ENCODE measurements around the gene YIPF1.

Gene YIPF1

DNA sequence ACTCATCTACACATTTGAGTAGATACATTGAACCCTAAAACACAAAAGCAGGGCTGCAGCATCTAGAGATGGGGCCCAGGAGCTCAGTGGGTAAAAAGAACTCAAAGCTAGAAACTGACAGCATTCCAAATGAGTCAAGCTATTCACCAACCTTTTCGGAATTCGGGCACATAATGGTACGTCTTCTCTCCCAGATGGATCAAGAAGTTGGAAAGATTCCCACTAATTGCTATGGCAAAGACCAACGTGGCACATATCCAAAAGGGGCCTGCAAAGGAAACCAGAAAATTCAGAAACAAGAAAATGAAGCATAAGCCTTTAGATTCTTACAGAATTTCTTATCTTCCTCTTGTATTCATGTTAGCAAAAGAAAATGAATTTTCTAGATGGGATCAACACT is 18.4 kb downstream of the YIPF1 start:
- DNase-seq (ENCODE audit: extremely low read depth, low read depth): no peak
- TF ChIP-seq, protein P1, sequence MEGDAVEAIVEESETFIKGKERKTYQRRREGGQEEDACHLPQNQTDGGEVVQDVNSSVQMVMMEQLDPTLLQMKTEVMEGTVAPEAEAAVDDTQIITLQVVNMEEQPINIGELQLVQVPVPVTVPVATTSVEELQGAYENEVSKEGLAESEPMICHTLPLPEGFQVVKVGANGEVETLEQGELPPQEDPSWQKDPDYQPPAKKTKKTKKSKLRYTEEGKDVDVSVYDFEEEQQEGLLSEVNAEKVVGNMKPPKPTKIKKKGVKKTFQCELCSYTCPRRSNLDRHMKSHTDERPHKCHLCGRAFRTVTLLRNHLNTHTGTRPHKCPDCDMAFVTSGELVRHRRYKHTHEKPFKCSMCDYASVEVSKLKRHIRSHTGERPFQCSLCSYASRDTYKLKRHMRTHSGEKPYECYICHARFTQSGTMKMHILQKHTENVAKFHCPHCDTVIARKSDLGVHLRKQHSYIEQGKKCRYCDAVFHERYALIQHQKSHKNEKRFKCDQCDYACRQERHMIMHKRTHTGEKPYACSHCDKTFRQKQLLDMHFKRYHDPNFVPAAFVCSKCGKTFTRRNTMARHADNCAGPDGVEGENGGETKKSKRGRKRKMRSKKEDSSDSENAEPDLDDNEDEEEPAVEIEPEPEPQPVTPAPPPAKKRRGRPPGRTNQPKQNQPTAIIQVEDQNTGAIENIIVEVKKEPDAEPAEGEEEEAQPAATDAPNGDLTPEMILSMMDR (IDR thresholded peaks at IDR 0.05; ENCODE audit: low read depth, low read length, missing control alignments): no peak
- H3K4me3 ChIP-seq (replicated peaks; ENCODE audit: low read depth, low read length): no peak overlapping the region

DNA sequence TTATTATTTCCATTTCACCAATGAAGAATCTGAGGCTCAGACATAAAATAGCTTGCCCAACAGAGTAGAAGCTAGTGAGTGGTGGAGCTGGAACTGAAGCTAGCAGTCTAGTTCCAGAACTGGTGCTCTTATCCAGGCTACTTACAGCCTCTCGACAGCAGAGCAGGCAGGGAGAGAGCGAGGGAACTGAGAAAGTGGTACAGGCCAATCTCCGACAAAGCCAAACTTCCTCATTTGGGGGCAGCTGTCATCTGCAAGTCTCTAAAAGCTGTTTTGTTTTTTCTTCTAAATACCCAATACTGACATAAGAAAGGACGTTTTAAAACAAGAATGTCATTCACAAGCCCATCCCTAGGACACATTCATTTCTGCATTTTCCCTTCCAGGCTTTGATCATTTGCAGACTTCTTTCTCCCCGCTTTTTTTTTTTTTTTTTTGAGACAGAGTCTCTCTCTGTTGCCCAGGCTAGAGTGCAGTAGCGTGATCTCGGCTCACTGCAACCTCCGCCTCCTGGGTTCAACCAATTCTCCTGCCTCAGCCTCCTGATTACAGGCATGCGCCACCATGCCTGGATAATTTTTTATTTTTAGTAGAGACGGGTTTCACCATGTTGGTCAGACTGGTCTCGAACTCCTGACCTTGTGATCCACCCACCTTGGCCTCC is 20.0 kb downstream of the YIPF1 start:
- DNase-seq (ENCODE audit: extremely low read depth, low read depth): no peak
- H3K4me3 ChIP-seq (replicated peaks; ENCODE audit: low read depth, low read length): no peak overlapping the region
- TF ChIP-seq, protein P1 (IDR thresholded peaks at IDR 0.05; ENCODE audit: low read depth, low read length, missing control alignments): no peak

DNA sequence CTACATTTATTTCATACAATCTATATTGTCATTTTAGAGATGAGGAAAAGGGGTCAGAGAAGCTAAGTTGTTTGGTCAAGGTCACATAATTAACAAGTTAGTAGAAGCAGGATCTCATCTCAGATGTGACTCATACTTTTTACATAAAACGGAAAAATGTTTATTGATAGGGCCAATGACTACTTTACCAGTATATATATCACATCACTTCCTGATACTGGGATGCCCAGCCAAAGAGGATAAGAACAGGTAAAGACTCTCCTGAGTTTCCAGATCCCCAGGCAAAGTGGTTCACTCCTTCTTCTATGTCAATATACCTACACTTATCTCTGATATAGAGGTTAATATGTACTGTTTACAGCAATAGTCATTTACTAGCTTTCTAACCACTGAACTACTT is 21.0 kb downstream of the YIPF1 start:
- no peak for DNase-seq (ENCODE audit: extremely low read depth, low read depth)
- TF ChIP-seq, protein P1 (IDR thresholded peaks at IDR 0.05; ENCODE audit: low read depth, low read length, missing control alignments): no peak
- H3K4me3 ChIP-seq (replicated peaks; ENCODE audit: low read depth, low read length): no peak overlapping the region

DNA sequence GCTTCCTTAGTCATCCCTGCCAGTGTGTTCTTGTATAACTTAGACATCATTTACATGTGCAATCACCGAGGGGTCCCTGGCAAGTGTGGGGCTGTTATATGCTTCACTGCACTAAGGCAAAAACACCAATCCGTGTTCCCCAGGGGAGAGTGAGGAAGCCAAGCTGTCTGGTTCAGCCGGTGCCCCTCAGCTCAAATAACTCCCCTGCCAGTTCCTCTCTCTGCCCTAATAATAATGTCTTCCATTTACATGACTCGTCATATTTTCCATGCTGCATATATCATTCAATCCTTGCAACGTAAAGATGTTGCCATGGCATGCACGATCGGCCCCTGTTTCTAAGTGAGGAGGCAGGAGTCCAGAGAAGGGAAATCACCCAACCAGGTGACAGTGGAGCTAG is 27.1 kb downstream of the YIPF1 start:
- no peak overlapping the region for H3K4me3 ChIP-seq (replicated peaks; ENCODE audit: low read depth, low read length)
- DNase-seq (ENCODE audit: extremely low read depth, low read depth): no peak
- TF ChIP-seq, protein P1 (IDR thresholded peaks at IDR 0.05; ENCODE audit: low read depth, low read length, missing control alignments): no peak

DNA sequence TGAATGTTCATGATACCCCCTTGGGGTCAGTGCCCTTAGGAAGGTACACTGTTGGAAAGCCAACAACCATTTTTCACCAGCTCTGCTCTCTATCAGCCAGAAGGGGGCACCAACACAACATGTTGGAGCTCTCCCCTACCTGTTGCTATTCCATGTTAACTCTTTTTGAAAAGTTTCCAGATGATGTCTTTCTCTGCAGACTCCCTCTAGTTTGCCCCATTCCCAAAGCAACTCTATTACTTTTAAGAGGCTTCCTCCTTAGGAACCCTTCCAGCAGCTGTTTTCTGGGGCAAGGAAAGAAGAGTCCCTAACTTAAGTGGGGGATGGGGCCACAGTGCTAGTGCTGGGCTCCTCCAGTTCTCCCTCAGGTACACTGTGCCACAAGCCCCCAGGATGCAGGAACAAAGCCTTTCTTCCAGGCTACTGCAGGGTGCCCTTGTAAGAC is 28.6 kb downstream of the YIPF1 start:
- DNase-seq (ENCODE audit: extremely low read depth, low read depth): peak; percentile 21
- TF ChIP-seq, protein P1 (IDR thresholded peaks at IDR 0.05; ENCODE audit: low read depth, low read length, missing control alignments): peak; percentile 86
- H3K4me3 ChIP-seq (replicated peaks; ENCODE audit: low read depth, low read length): no peak overlapping the region

DNA sequence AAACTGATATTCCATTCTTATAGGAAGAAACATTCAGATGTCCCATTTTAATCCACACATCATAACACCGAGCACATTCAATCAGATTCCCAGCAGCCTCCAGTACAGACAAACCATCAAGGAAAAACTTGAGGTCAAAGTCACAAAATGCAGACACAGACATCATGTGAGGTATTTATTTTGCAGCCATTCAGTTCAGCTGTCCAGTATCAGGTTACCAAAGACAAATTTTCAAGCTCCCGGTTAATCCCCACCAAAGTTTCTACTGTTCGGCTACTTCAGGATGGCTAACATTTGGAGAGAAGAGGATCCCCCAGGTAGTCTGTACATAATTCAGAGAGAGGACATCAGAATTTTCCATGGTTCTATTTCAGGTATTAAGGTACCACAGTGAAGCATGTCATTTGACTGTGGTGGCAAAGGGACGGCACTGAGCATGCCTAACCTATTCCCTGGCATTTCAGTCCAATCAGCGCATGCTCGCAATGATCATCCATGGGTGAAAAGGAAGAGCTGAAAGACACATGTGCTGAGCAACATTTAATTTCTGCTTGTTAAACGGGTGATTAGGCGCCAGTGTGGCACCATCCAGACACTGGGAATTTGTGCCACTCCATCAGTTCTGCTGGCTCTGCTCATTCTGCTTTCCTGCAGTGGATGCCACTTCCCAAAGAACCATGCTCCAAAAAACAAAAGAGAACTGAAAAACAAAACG is 37.9 kb downstream of the YIPF1 start:
- TF ChIP-seq, protein P1 (IDR thresholded peaks at IDR 0.05; ENCODE audit: low read depth, low read length, missing control alignments): no peak
- no peak overlapping the region for H3K4me3 ChIP-seq (replicated peaks; ENCODE audit: low read depth, low read length)
- no peak for DNase-seq (ENCODE audit: extremely low read depth, low read depth)

Measured in HFF-Myc (cell line).